ENCODE results near the gene SLC35E2B. TPM values are rescaled to one million over a fixed set of nuclear protein-coding genes. Genes with fewer than 3 reads are reported as not detected.

SLC35E2B gene
- total and polyA plus RNA-seq, 2 of the 13 experiments (the other 11 are each of a cell fraction or from before 2014, with no cell fraction given) = 14.1 to 19.7 TPM

- peak; percentile 84; the same call in 1 of the 2 replicates for TF ChIP-seq POGK (CRISPR knock-in tag; conservative IDR thresholded peaks at IDR 0.05)
- TF ChIP-seq ZNF879 (CRISPR knock-in tag; IDR thresholded peaks at IDR 0.05) = no peak
- no peak for TF ChIP-seq ZSCAN22 (CRISPR knock-in tag; IDR thresholded peaks at IDR 0.05)
- no peak for TF ChIP-seq TFE3 (CRISPR knock-in tag; IDR thresholded peaks at IDR 0.05)
- no peak for TF ChIP-seq FOXO4 (CRISPR knock-in tag; conservative IDR thresholded peaks at IDR 0.05)
- no peak for TF ChIP-seq TP53 (CRISPR knock-in tag; conservative IDR thresholded peaks at IDR 0.05)
- TF ChIP-seq ISL2 (CRISPR knock-in tag; IDR thresholded peaks at IDR 0.05) = peak; percentile 64
- TF ChIP-seq ZSCAN21 (CRISPR knock-in tag; IDR thresholded peaks at IDR 0.05; ENCODE audit: borderline replicate concordance) = peak; percentile 17; the same call in 1 of the 2 replicates
- no peak for TF ChIP-seq ATRX (CRISPR knock-in tag; IDR thresholded peaks at IDR 0.05; ENCODE audit: borderline replicate concordance)
- TF ChIP-seq ZBTB37 (CRISPR knock-in tag; IDR thresholded peaks at IDR 0.05) = no peak
- no peak for TF ChIP-seq ZNF790 (CRISPR knock-in tag; IDR thresholded peaks at IDR 0.05; ENCODE audit: borderline replicate concordance)
- TF ChIP-seq JARID2 (CRISPR knock-in tag; IDR thresholded peaks at IDR 0.05; ENCODE audit: insufficient replicate concordance) = peak; percentile 26
- peak; percentile 67; the same call in 1 of the 2 replicates for TF ChIP-seq SSRP1 (CRISPR knock-in tag; IDR thresholded peaks at IDR 0.05)
- peak; percentile 95 for TF ChIP-seq ZBTB2 (CRISPR knock-in tag; IDR thresholded peaks at IDR 0.05; ENCODE audit: low read depth)
- TF ChIP-seq ZNF577 (CRISPR knock-in tag; IDR thresholded peaks at IDR 0.05; ENCODE audit: borderline replicate concordance, low read depth) = 0 out of 2 replicates have a peak, but pooled peaks have one; percentile 30
- no peak for TF ChIP-seq ISX (CRISPR knock-in tag; conservative IDR thresholded peaks at IDR 0.05)
- TF ChIP-seq ZMYM4 (CRISPR knock-in tag; IDR thresholded peaks at IDR 0.05) = peak; percentile 59; the same call in 1 of the 2 replicates
- no peak for TF ChIP-seq EHMT2 (IDR thresholded peaks at IDR 0.05; ENCODE audit: borderline replicate concordance, low read depth, low read length)
- no peak; the same call in 1 of the 2 replicates for TF ChIP-seq HNF4A (CRISPR knock-in tag; IDR thresholded peaks at IDR 0.05)
- TF ChIP-seq KDM1A (CRISPR knock-in tag; IDR thresholded peaks at IDR 0.05) = no peak
These were observed 77.1 kb downstream of the SLC35E2B start, which contains the start of gene MIB2 (continued) for GRCh38 chr1:1615256-1616044.

Measured in HepG2 (cell line).